GM21367 (cell line): ENCODE measurements around the gene GRIA1.
A peak's percentile ranks its signal among the peaks of the same experiment; 100 is the strongest.

Source experiments
- ATAC-seq: cut with Tn5 transposase; IDR thresholded peaks from one replicate; pipeline ENCODE4 v1.9.1; 2021; ENCODE audit not compliant: unreplicated experiment

The GRIA1 gene

GRCh38 chr5:153770066-153770465, 279.6 kb downstream of the GRIA1 start:
- no peak for ATAC-seq

GRCh38 chr5:153774686-153775085, 284.2 kb downstream of the GRIA1 start:
- ATAC-seq = no peak

- ATAC-seq = no peak
Observed at GRCh38 chr5:153775923-153776322, 285.5 kb downstream of the GRIA1 start.

- ATAC-seq = no peak
Observed at GRCh38 chr5:153777681-153778581, 287.5 kb downstream of the GRIA1 start.

- ATAC-seq = no peak
Observed at GRCh38 chr5:153779836-153780235, 289.4 kb downstream of the GRIA1 start.

GRCh38 chr5:153780876-153781705, 290.6 kb downstream of the GRIA1 start:
- no peak for ATAC-seq

GRCh38 chr5:153782589-153783361, 292.3 kb downstream of the GRIA1 start:
- ATAC-seq = no peak

GRCh38 chr5:153783362-153783658, 292.8 kb downstream of the GRIA1 start:
- ATAC-seq = no peak

- ATAC-seq = no peak
Observed at GRCh38 chr5:153784277-153784676, 293.8 kb downstream of the GRIA1 start.

GRCh38 chr5:153791339-153791738, 300.9 kb downstream of the GRIA1 start:
- no peak for ATAC-seq

GRCh38 chr5:153792305-153792704, 301.8 kb downstream of the GRIA1 start:
- no peak for ATAC-seq

GRCh38 chr5:153793699-153794098, 303.2 kb downstream of the GRIA1 start:
- no peak for ATAC-seq

- no peak for ATAC-seq
Observed at GRCh38 chr5:153794327-153794726, 303.9 kb downstream of the GRIA1 start.

GRCh38 chr5:153796527-153796926, 306.1 kb downstream of the GRIA1 start:
- ATAC-seq = no peak

GRCh38 chr5:153797484-153797883, 307.0 kb downstream of the GRIA1 start:
- ATAC-seq = peak; percentile 85

- ATAC-seq = no peak
Observed at GRCh38 chr5:153798830-153799229, 308.4 kb downstream of the GRIA1 start.

- ATAC-seq = no peak
Observed at GRCh38 chr5:153799466-153799865, 309.0 kb downstream of the GRIA1 start.

GRCh38 chr5:153802050-153802821, 311.8 kb downstream of the GRIA1 start:
- no peak for ATAC-seq

- ATAC-seq = no peak
Observed at GRCh38 chr5:153807801-153808200, 317.3 kb downstream of the GRIA1 start.

GRCh38 chr5:153809166-153809565, 318.7 kb downstream of the GRIA1 start:
- no peak for ATAC-seq

- ATAC-seq = no peak
Observed at GRCh38 chr5:153813901-153814300, 323.4 kb downstream of the GRIA1 start.
